Kidney tubule cell (primary cell): ENCODE data around the gene ACOT8.
"Not testable (repeated sequence)": the region's sequence is repeated elsewhere in the genome, so short reads cannot be mapped to it uniquely, and the experiment has no call there.

ENCODE experiments used
- DNase-seq: peaks from one replicate; pipeline ENCODE4 v3.0.0-alpha.2; 2018; ENCODE audit warnings: low spot score

ACOT8 gene

DNA sequence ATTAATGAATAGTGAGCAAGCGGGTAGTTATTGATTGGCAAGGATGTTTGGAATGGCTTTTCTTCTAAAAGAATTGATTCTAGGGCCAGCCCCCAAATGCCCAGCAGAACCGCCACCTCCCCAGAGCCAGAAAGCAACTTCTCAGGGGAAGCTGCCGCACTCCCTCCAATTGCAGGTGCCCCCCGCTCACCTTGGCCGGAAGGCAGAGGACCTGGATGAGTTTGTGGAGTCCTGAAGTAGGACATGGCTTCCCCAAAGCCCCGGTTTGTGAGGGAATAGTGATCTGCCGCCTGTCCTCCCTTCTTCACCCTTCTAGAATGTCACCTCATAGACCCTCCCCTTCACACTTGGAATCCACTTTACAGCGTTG lies 30.1 kb upstream of the ACOT8 start, which contains the start of gene SPATA25:
SPATA25 (minus strand) TSS at position 277 of the 370 bp plus-strand sequence; CDS start at position 245, 32 bp downstream.
- no peak for DNase-seq

DNA sequence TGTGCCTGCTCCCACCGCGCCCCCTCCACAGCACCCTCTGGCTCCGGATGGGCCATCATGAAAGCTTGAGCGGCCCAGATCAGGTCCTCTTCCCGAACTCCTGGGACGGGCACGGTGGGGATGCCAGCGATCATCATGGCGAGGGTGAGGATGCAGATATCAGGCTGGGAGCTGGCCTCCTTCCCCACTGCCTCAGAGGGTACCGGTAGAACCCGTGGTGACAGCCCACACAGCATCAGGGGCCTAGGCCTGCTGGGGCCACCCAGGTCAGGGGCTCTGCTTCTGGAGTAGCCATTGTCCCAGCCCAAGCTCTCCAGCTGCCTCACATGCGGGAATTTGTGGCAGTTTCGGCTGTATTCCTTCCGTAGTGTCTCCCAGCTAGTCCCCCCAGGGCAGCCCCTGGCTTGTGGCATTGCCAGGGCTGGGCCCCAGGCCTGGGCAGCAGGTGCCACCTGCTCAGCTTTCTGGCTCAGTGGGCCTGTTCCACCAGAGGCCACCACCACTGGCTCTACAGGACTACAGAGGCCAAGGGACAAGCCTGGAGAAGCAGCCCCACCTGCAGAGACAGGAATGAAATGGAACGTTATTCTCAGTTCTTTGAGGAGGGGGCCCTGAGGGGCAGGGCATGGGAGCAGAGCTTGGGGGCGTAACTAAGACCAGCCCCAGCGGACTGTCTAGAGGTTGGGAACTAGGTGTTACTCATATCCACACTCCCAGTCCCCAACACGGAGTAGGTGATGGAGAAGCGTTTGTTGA lies 29.6 kb upstream of the ACOT8 start:
- no peak for DNase-seq

DNA sequence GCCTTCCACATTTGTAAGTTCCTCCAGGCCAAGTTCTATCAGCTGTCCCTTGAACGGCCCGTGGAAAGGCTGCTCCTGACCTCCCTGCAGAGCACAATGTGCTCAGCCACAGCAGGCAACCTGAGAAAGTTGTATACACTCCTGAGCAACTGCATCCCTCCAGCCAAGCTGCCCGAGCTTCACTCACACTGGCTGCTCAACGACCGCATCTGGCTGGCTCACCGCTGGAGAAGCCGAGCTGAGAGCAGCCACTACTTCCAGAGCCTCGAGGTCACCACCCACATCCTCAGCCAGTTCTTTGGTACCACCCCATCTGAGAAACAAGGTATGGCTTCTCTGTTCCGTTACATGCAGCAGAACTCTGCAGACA lies 25.9 kb upstream of the ACOT8 start:
- no peak for DNase-seq

DNA sequence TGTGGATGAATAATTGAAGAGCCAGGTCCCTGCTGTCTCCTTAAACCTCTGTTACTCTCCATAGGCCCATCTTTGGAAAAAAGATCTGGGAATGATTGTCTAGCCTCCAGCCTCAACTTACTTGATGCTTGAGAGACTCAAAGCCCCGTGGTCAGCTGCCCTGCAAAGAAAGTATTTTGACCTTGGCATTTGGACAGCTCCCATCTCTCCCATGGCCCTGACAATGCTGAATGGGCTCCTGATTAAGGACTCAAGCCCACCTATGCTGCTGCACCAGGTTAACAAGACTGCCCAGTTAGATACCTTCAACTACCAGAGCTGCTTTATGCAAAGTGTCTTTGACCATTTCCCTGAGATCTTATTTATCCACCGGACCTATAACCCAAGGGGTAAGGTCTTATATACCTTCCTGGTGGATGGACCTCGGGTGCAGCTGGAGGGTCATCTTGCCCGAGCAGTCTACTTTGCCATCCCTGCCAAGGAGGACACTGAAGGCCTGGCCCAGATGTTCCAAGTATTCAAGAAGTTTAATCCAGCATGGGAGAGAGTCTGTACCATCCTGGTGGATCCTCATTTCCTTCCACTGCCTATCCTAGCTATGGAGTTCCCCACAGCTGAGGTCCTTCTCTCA lies 25.4 kb upstream of the ACOT8 start:
- no peak for DNase-seq

DNA sequence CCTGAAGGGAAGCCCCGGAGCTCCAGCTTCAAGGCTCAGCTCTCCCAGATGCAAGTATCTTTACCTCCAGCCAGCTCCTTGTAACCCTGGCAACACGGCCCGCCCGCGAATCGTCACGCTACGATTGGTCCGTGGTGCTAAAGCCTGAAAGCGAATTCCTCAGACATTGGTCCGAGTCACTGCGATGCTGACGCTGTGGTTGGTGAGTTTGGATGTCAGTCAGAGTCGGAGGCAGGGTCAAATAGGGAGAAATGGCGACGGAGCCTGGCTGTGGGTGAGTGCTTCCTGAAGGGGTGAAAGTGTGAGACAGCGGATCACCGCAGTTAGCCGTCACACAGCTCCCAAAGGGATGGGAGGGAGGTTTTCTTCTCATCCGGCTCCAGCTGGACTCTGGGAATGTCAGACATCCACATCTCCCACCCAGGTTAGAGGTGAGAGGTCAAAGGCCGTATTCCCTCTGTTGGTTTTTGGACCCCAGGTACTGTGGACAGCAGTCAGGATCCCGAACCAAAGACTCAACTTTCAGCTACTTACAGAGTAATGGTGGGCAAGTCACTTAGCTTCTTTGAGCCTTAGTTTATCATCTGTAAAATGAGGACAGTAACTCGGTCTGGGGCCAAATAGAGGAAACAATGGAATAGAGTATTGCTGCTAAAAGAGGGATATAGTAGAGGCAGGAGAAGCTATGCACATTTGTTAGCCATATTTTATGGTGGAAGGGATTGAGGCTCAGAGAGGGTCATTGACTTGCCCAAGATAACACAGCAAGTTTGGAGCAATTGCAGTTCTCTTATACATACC lies 24.0 kb upstream of the ACOT8 start, which contains the start of gene ZSWIM1:
ZSWIM1 (plus strand) TSS at position 240 of the 801 bp plus-strand sequence. CDS start 1,366 bp downstream, outside the sequence.
- DNase-seq = peak; percentile 99

DNA sequence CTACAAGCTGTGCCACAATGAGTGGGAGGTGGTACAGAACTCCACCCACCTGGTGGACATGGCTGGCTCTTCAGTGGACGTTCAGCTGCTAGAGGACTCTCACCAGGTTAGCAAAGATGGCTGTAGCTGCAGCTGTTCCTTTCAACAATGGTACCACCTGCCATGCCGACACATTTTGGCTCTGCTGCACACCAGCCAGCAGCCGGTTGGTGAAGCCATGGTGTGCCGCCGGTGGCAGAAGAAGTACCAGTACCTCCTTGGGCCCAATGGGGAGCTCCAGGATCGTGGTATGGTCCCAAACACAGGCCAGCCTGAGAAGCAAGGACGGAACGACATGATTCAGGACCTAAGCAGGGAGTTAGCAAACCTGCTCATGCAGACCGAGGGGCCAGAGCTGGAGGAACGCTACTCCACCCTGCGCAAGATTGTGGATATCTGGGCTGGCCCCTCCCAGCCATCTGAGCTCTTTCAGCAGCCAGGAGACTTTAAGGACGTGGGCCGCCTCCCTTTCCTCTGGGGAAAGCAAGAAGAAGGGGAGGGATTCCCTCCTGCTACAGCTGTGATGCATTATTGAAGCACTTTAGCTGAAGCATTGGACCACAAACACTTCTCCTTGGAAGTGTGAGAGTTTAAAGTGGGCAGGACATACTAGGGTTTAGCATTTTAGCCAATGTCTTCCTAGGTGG lies 21.0 kb upstream of the ACOT8 start:
- no peak for DNase-seq

DNA sequence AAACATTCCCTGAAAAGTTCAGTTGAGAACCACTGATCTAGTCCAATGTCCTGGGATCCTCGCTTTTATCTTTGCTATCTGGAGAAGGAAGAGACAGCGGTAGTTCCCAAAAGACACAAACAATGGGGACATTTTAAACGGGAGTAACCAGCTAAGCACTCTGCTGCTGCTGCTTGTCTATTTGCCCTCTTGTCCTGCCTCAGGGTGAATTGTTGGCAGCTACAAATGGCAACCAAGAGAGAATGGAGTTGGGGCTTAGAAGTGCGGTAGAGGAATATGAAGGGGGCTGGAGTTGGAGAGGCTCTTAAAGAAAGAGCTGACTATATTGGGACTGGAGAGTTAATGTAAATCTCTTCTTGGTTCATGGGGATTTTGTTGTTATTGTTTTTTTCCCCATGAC lies 17.4 kb upstream of the ACOT8 start:
- DNase-seq = no peak

DNA sequence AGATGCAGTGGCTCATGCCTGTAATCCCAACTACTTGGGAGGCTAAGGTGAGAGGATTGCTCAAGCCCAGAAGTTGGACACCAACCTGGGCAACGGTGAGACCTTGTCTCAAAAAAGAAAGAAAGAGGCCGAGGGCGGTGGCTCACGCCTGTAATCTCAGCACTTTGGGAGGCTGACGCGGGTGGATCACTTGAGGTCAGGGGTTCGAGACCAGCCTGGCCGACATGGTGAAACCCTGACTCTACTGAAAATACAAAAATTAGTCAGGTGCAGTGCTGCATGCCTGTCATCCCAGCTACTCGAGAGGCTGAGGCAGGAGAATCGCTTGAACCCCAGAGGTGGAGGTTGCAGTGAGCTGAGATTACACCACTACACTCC lies 16.9 kb upstream of the ACOT8 start:
- not testable (repeated sequence) for DNase-seq

DNA sequence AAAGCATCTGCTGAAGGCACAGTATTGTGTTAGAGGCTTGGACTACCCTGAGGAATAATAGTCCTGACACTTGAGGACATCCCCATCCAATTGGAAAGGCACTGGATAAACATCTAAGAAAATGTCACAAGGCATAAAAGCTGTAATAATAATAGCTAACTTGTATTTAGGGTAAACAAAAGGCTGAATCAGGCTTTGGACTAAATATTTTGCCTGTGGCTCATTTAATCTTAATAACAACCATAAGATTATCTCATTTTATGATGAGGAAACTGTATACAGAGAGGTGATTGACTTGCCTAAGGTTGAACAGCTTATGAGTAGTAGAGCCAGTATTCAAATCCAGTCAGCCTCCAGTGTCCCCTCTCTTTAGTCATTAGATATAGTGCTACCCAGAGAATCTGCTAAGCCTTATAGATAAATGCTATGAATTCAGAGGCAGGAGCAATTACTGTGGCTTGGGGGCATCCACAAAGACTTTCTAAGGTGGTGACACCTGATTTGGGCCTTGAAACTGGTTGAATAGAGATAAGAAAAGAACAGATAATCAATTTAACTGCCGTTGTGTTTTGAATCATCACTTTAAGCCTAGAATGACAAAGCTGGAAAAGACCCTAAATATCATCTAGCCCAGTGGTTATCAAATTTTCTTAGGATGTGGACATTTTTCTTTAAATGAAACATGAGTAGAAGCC lies 16.4 kb upstream of the ACOT8 start:
- no peak for DNase-seq

DNA sequence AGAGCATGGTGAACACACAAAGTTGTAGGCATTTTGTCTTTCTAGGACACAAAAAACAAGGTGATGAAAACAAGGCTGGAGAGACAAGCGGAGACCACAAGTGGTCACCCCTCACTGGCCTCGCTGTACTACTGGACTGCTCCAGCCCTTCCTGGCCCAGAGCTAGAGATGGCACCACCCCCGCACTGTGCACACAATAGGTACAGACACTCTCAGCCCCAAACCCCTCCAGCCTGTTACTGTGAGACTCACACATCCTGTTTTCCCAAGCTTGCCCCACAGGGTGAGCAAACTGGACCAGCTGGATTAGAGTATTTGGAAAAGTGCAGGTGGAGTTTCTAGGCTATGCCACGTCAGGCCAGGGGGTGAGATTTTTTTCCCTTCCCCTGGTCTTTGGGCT lies 15.4 kb upstream of the ACOT8 start:
- DNase-seq = no peak

DNA sequence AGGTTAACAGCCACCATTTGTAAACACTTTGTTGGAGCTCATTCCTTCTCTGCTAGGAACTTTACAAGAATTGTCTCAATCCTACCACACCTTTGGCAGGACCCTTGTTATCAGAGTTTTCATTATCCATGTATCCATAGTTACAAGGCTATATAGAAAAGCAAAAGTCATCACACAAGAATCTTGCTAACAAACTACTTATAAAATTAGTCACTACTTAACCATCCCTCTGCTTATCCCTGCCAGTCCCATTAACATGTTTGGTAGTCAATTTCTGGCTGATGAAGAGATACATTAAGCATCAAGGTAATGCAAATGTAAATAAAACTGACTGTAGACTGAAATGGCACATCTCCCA lies 10.6 kb upstream of the ACOT8 start:
- peak; percentile 74 for DNase-seq

DNA sequence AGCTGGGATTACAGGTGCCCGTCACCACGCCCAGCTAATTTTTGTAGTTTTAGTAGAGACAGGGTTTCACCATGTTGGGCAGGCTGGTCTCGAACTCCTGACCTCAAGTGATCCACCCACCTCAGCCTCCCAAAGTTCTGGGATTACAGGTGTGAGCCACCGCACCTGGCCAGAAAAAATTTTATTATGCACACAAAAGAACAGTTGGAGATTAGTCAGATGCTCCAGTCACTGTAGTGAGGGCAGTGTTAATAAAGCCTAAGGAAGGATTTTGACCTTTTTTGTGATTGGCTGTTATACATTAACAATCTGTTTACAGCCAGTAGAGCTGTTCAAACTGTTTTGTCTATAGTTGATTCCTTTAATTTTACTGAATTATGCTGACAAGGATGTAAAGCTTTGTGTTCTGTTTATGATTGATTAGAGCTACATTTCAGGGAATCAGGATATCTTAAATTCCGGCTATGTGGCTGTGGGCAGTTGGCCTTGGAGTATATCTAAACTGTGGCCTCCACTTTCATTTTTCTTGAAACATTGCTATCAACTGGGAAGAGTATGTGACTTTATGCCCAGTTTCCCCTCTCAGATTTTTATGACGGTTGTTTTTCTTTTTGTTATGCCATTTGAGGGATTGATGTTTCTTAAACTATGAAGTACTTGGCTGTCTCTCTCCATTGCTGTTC lies 10.1 kb upstream of the ACOT8 start:
- DNase-seq = no peak

DNA sequence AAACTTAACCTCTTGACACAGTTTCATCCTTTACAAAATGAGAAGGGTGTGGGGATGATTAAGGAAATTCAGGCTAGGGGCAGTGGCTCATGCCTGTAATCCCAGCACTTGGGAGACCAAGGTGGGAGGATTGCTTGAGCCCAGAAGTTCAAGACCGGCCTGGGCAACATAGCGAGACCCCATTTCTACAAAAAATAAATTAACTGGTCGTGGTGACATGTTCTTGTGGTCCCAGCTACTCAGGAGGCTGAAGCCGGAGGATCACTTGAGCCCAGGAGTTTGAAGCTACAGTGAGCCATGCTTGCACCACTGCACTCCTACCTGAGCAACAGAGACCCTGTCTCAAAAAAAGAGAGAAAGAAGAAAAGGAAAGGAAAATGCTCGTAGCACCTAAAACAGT lies 9.3 kb upstream of the ACOT8 start:
- DNase-seq = no peak

DNA sequence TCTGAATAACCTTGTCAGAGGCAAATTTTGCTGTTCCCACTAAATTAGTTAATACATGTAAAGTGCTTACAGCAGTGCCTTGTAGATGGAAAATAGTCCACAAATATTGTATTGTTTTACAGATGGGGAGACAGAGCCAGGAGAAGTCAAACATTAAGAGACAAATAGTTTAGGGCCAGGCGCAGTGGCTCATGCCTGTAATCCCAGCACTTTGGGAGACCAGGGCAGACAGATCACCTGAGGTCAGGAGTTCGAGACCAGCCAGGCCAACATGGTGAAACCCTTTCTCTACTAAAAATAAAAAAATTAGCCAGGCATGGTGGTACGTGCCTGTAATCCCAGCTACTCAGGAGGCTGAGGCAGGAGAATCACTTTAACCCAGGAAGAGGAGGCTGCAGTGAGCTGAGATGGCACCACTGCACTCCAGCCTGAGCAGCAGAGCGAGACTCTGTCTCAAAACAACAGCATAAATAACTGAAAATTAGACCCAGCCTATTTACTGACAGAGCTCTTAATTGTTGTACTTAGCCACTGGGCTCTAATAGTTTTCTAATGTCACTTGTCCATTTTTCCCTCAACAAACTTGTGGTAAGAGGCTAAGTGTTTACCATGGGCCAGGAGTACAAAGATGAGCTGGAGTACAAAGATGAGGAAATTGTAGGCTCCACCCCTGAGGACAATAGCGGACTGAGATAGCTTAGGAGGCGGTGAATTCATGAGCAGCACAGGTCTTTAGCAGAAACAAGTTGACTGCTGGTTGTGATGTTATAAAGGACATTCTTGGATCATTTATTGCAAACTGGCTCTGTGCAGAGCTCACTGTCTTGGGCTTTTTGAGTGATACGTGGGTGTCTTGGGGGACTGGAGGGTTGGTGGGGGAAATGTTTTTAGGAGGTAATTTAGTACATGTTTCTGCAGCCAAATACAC lies 6.6 kb upstream of the ACOT8 start:
- DNase-seq = no peak

DNA sequence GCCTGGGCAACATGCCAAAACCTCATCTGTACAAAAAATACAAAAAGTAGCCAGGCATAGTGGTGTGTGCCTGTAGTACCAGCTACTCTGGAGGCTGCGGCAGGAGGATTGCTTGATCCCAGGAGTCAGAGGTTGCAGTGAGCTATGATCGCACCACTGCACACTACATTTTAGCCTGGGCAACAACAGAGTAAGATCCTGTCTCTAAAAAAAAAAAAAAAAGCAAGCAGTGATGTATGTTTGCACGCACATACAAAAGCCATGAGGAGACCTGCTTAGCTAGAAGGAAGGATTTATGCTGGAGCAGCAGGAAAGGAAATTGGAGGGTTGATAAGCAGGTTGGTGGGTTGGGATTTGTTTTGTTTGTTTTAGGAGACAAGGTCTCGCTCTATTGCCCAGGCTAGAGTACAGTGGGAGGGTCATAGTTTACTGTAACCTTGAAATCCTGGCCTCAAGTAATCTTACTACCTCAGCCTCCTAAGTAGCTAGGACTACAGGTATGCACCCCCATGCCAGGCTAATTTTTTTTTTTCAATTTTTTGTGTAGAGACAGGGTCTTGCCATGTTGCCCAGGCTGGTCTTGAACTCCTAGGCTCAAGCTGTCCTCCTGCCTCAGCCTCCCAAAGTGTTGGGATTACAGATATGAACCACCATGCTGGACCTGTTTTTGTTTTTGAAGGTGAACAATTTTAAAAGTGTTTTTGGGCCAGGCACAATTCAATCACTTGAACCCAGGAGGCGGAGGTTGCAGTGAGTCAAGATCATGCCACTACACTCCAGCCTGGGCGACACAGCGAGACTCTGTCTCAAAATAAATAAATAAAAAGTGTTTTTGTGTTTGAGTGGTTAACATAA lies 4.3 kb upstream of the ACOT8 start:
- peak; percentile 37 for DNase-seq

DNA sequence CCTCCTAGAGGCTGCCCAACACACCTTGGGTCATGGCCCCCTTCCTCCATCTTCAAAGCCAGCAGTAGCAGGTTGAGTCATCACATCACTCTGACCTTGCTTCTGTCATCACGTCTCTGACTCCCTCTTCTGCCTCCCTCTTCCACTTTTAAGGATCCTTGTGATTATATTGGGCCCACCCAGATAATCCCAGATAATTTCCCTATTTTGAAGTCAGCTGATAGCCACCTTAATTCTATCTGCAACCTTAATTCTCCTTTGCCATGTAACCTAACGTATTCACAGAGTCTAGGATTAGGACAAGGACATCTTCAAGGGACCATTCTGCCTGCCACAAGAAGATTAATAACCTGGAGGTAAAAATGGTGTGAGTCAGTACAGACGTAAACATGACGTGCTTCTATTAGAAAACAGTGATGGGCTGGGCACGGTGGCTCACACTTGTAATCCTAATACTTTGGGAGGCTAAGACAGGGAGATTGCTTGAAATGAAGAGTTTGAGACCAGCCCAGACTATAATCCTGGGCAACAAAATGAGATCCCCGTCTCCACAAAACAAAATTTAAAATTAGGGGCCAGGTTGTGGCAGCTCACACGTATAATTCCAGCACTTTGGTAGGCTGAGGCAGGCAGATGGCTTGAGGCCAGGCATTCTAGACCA lies 3.5 kb upstream of the ACOT8 start:
- no peak for DNase-seq

DNA sequence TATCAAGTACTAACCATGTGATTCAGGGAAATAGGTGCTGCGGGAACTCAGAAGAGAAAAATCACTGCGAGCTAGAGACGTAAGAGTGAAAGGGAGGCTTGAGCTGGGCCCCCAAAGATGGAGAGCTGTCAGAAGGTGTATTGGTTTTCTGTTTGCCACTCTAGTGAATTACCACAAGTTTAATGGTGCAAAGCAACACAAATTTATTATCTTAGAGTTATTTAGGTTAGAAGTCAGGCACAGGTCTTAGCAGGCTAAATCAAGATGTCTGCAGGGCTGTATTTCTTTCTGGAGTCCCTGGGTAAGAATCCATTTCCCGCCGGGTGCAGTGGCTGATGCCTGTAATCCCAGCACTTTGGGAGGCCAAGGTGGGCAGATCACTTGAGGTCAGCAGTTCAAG lies 2.7 kb upstream of the ACOT8 start:
- no peak for DNase-seq

DNA sequence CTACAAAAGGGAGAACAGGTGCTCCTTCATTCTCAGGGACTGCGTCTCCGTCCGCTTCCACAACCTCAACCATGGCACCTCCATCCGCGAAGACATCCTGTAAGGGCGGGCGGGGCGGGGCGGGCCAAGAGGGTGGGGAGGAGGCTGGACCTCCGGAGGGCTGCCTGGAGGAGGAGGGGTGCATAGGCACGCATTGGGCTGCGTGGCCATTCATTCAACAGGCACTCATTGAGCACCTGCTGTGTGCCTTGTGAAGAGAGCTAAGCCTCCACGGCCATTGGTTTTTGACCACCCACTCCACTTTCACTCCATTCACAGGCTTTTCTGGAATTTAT lies 657 bp upstream of the ACOT8 start:
- DNase-seq = no peak

DNA sequence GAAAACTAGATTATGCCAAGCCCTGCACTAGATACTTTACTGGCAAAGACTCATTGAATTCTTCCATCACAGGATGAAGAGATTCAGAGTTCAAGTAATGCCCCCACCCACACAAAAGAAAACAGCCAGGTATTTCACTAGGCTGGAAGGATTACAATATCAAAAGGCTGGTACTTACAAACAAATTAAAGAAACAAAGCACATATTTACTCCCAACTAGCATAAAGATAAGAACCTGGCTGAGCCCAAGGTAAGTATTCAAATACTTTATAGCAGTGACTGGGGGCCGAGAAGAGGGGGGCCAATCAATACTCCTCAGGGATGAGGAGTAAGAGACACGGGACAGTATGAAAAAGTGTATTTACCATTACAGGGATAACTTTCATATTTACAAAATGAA lies 3.7 kb downstream of the ACOT8 start:
- DNase-seq = no peak
